ENCODE data around the gene RBPJ.

GRCh38 chr4:26418107-26418506 lies 97.3 kb downstream of the RBPJ start:
- TF ChIP-seq CTCF (IDR thresholded peaks at IDR 0.05), result no peak
- TF ChIP-seq POLR2A (IDR thresholded peaks at IDR 0.05), result no peak
